HL-60/S4 treated with phorbol 12-myristate 13-acetate at 8.2 ng/mL for 4 days and 3 days (cell line): ENCODE measurements around the gene ADAMTS9.

Experiments
- in situ Hi-C: fragments of 300-500 bp; cut with MboI; formaldehyde crosslinking; loops from 2 replicates; pipeline ENCODE4 v1.15.0; 2022; ENCODE audit warnings: low sequenced_read_pairs

Gene ADAMTS9

DNA sequence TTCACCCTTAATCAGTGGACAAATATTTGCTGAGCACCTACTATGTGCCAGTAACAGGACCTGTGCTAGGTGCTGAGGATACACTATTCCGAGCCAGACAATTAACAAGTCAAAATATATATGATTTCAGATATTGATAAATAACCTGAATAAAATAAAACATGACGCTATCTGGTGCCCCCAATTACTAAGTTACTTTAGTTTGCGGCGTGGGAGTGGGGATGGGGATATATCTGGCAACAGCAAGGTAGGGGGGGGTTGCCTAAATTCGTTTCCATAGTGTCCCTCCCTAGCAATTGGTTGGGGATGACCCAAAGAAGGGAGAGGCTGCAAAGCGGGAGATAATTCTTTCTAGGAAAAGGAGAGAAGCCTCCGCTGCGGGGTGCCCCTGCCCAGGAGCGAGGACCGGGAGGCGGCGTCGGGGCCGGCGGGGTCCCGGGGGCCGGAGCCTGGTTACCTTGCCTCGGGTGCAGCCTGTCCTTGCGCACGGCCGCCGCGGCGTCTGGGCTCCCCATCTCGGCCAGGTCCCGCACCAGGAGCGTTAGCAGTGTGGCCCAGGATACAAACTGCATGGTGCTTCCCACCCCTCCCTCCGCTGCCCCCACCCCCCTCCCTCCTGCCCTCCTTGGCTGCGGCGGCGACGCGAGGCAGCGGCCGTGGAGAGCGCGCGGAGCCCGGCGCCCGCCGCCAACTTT is 567 bp downstream of the ADAMTS9 start:
- in situ Hi-C loops: no loop called here

- in situ Hi-C loops: no loop called here
These were observed 1.3 kb downstream of the ADAMTS9 start for GRCh38 chr3:64686446-64686908.

- in situ Hi-C loops: no loop called here
These were observed 1.9 kb downstream of the ADAMTS9 start for GRCh38 chr3:64685800-64686445.

DNA sequence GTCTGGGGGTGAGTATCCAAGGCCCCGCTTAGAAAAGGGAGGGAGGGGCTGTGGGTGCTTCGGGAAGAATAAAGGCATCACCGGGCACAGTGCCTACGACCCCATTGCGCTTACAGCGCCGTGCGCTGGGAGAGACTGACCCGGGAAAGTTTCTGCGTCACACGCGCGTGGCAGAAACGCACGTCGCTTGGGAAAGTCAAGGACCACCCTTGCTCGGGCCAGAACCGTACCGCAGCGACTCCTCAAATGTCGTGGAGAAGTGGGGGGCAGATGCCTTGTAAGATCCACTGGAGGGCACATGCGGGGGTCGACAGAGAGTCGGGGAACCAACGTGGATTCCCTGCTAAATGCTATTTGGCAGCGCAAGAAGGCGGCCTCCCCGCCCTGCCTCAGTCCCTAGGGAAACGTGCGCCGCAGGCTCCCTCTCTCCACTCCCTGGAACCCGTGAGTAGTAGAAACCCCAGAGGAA is 2.4 kb downstream of the ADAMTS9 start:
- in situ Hi-C loops: no loop called here

- in situ Hi-C loops: no loop called here
These were observed 3.0 kb downstream of the ADAMTS9 start for GRCh38 chr3:64684715-64685261.

GRCh38 chr3:64681827-64682226 is 6.0 kb downstream of the ADAMTS9 start:
- in situ Hi-C loops: no loop called here

DNA sequence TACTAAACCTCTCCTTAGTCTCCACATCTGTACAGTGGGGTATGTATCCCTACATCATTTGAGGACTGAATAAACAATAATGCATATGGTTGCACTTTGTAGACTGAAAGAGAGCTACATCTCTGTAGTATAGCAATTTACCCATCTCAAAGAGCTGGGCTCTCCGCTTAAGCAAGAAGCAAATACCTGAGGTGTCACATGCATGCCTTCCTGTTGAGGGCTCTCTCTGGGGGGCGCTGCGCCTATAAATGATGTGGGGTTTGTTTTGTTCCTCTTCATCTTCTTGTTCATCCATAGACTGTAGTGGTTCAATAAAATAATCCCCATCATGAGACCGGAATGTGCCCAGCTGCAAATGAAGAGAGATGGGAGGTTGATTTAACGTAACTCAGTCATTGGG is 6.8 kb downstream of the ADAMTS9 start:
- in situ Hi-C loops: no loop called here

DNA sequence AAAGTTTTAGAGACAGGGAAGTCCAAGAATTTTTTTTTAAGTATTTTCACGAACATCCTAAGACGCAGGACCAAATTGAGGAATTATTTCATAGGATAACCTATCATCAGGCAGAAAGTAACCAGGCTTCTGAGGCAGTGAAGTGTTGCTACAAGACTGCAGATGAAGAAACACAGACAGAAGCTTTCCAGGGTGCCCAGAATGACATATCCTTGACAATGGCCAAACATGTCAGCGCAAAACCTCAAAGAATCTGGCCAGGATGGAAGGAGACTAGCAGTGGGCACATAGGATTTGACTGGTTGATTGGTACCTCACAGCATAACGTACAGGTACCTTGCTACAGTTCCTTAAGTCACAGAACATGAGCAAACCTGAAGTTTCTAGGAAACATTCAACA is 7.5 kb downstream of the ADAMTS9 start:
- in situ Hi-C loops: no loop called here

DNA sequence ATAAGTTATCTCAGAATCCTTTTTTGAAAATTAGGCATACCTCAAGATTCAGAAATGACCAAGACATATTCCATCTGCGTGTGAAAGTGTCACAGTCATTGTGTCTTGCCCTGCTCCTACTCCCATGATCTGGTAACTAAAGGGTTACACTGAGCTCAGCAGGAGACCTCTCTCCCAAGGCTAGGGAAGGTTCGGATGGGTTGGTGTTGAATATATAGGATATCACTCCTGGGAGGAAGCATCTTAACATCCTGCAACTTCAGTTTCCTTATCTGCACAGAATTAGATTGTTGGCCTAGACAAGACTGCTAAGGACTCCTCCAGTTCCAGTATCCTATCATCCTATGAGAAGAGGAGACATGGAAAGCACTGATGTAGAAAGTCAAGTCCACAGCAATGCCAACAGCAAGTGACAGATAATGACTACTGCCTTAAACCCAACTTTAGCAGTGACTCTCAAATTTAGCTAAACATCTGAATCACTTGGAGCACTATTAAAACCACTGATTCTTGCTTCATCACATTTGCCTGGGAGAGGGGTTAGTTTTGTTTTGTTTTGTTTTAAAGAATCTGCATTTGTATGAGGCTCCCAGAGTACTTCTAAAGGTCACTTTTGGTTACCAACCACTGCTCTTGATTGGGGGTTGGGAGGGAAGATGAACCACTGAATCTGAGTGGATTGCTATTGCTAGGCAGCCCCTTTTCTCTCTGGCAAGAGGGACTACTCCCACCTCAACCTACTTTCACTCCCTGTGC is 9.7 kb downstream of the ADAMTS9 start:
- in situ Hi-C loops: no loop called here

- in situ Hi-C loops: no loop called here
These were observed 11.0 kb downstream of the ADAMTS9 start for GRCh38 chr3:64676831-64677230.

- in situ Hi-C loops: no loop called here
These were observed 12.0 kb downstream of the ADAMTS9 start for GRCh38 chr3:64675687-64676247.

GRCh38 chr3:64674591-64675076 is 13.2 kb downstream of the ADAMTS9 start:
- in situ Hi-C loops: no loop called here

- in situ Hi-C loops: no loop called here
These were observed 14.6 kb downstream of the ADAMTS9 start for GRCh38 chr3:64673159-64673715.

- in situ Hi-C loops: no loop called here
These were observed 19.0 kb downstream of the ADAMTS9 start for GRCh38 chr3:64668582-64669510.

DNA sequence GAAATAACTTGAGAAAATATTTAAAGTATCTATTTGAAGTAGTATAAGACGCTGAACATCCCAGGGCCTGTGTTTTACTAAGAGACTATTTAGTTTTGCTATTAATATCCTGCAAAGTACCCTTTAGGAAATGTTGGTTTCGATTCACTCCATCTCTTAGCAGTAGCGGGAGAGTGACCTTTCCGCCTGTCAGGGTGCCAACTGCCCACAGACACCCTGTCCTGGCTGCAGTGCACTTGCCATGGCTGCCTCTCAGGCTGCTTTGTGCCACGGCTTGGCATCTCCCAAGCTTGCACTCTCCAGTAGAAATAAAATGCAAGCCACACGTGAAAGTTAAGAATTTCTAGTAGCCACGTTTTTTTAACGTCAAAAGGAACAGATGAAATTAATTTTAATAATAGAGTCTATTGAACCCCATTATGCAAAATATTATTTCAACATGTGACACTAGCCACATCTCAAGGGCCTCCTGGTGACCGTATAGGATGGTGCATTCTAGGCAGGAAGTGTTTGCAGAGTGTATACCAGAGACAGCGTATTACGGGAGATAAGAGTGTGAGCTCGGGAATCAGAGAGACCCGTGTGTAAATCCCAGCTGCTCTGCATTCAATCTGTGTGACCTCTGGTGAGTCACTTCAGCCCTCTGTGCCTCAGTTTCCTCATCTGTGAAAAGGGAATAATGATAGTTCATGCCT is 19.8 kb downstream of the ADAMTS9 start:
- in situ Hi-C loops: no loop called here

DNA sequence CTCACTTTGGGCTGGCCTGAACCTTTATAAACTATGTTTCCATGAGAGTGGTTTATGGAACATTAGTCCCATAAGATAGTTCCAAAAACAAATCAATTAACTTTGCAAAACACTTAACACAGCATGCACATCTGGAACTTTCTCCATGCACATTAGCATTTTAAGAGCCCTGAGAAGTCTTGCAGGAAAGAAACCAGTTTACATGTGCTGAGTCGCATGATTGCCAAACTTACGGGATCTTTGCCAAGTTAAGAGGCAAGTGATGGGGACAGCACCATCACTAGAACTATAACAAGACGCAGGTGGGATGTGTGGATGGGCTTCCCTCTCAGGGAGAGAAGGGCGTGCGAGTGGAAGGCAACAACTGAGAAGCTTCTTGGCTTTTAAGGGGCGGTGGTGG is 20.7 kb downstream of the ADAMTS9 start:
- in situ Hi-C loops: no loop called here

GRCh38 chr3:64666171-64666588 is 21.6 kb downstream of the ADAMTS9 start:
- in situ Hi-C loops: no loop called here

GRCh38 chr3:64664397-64664796 is 23.4 kb downstream of the ADAMTS9 start:
- in situ Hi-C loops: no loop called here

DNA sequence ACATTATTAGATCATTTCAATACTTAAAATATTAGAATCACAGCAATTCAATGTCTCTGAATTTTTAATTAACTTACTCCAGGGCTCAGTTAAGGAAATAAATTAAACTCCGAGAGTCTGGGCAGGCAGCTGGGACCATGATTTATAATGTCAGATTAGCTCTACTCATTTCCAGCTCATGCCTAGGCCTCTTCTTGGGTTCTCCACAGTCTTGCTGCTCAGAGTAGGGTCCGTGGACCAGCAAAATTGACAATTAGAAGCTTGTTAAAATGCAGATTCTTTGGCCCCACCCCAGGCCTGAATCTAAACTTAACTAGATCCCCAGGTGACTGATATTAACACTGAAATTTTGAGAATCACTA is 28.2 kb downstream of the ADAMTS9 start:
- in situ Hi-C loops: no loop called here
